HL-60/S4 treated with retinoic acid at 250 ng/mL for 4 days and 3 days (cell line): ENCODE measurements around the gene TRPM8.

Experiments used
- in situ Hi-C: fragments of 300-500 bp; cut with MboI; formaldehyde crosslinking; loops from 2 replicates; pipeline ENCODE4 v1.7.0; 2022; ENCODE audit warnings: low sequenced_read_pairs

The TRPM8 gene

DNA sequence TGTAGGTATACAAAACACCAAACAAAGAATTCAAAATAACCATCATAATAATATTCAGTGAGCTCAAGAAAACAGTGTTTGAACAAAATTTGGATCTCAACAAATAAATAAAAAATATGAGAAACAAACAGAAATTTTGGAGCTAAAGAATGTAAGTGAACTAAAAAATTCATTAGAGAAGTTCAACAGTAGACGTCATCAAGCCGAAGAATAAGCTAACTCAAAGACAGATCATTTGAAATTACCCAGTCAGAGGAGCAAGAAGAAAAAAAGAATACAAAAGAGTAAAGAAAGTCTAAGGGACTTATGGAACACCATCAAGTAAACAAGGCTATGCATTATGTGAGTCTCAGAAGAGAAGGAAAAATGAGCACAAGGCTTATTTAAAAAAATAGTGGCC is 116.7 kb downstream of the TRPM8 start:
- in situ Hi-C loops, result no loop called here

- in situ Hi-C loops, result no loop called here
Measured at GRCh38 chr2:234038076-234038802, 121.1 kb downstream of the TRPM8 start.

- in situ Hi-C loops, result no loop called here
Measured at GRCh38 chr2:234044157-234044556, 127.0 kb downstream of the TRPM8 start.

- in situ Hi-C loops, result no loop called here
Measured at GRCh38 chr2:234046521-234046920, 129.3 kb downstream of the TRPM8 start.

- in situ Hi-C loops, result no loop called here
Measured at GRCh38 chr2:234047361-234047760, 130.2 kb downstream of the TRPM8 start.

GRCh38 chr2:234048049-234048448 is 130.9 kb downstream of the TRPM8 start:
- in situ Hi-C loops, result no loop called here

GRCh38 chr2:234050455-234051135 is 133.4 kb downstream of the TRPM8 start, which contains the start of gene SPP2:
Gene SPP2 (plus strand): TSS chr2:234050702. CDS start chr2:234050787, 85 bp downstream.
- in situ Hi-C loops, result no loop called here

GRCh38 chr2:234051374-234052070 is 134.3 kb downstream of the TRPM8 start:
- in situ Hi-C loops, result no loop called here

DNA sequence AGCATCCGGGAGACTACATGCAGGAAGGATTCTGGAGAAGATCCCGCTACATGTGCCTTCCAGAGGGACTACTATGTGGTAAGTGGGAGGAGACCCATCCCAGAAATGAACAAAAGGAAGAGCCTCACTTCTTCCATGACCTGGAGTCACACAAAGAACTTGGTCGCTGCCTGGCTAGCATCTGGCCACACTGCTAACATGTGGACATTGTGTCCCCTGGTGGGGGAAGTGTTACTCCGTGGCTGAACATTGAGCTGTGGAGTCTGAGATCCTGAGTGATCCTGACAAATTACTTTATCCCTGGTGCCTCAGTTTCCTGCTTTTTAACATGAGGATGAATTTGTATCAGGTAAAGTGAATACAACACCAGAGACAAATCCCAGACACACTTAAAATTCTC is 141.7 kb downstream of the TRPM8 start:
- in situ Hi-C loops, result no loop called here

- in situ Hi-C loops, result no loop called here
Measured at GRCh38 chr2:234060236-234060635, 143.1 kb downstream of the TRPM8 start.

GRCh38 chr2:234061624-234062257 is 144.6 kb downstream of the TRPM8 start:
- in situ Hi-C loops, result no loop called here

DNA sequence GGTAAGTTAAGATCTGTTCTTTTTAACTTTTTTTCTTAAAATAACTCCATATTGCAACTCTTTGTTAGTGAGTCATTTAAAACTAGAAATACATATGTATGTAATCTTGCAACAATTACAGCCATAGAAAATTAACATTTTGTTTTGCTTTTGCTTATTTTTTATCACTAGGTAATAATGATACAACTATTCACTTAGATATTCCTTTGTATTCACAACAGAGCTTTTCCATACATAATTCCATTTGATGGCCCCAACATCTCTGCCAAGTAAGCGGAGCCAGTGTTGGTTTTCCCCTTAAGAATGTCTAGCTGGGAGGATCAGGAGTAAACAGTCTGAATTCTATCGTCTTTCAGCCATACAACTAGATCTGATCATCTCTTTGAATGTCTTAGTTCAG is 149.4 kb downstream of the TRPM8 start:
- in situ Hi-C loops, result no loop called here
